Natural killer cell (primary cell): ENCODE measurements around the gene ARID2. TPM values are rescaled to one million over a fixed set of nuclear protein-coding genes. Genes with fewer than 3 reads are reported as not detected.

Source experiments
- ATAC-seq, 3 donors: fragments of 150-1000 bp in 2 of 3; fragments of 200-7000 bp in 1 of 3; cut with Tn5 transposase; 1 replicate in 1 of 3; 2 replicates in 2 of 3; pipeline ENCODE4 v1.10.0; 2021; ENCODE audit warnings: mild to moderate bottlenecking in 2 of 3, moderate library complexity in 2 of 3
- DNase-seq, 2 donors: peaks; one replicate each; pipeline versions ENCODE4 v3.0.0 to v3.0.0-alpha.2; 2013 to 2021; ENCODE audit warnings: mixed read lengths in 1 of 2
- H3K27ac ChIP-seq: one replicate; pipeline ENCODE4 v1.5.1; 2013; ENCODE audit warnings: mild to moderate bottlenecking, low read length
- H3K27me3 ChIP-seq: one replicate; pipeline ENCODE4 v1.6.1; 2013; ENCODE audit warnings: low read length; ENCODE audit not compliant: control insufficient read depth, insufficient read depth
- H3K36me3 ChIP-seq: one replicate; pipeline ENCODE4 v1.6.1; 2013; ENCODE audit warnings: low read length; ENCODE audit not compliant: control insufficient read depth, insufficient read depth
- H3K4me1 ChIP-seq: one replicate; pipeline ENCODE4 v1.6.1; 2013; ENCODE audit warnings: low read length; ENCODE audit not compliant: control insufficient read depth, insufficient read depth
- H3K4me3 ChIP-seq: one replicate; pipeline ENCODE4 v1.5.1; 2013; ENCODE audit warnings: low read length
- H3K9me3 ChIP-seq: one replicate; pipeline ENCODE4 v1.6.1; 2013; ENCODE audit warnings: low read length; ENCODE audit not compliant: control insufficient read depth, insufficient read depth
- H3K27ac Mint-ChIP-seq, 2 donors: one replicate each; pipeline ENCODE4 v1.8.0; 2022; ENCODE audit warnings: mild to moderate bottlenecking in 2 of 2, mixed read lengths in 2 of 2, moderate library complexity in 1 of 2
- H3K27me3 Mint-ChIP-seq, 2 donors: one replicate each; pipeline ENCODE4 v1.8.0; 2022; ENCODE audit warnings: low read depth in 2 of 2, mixed read lengths in 2 of 2
- H3K36me3 Mint-ChIP-seq: one replicate; pipeline ENCODE4 v1.8.0; 2022; ENCODE audit warnings: mixed read lengths
- H3K4me1 Mint-ChIP-seq, 2 donors: one replicate each; pipeline ENCODE4 v1.8.0; 2022; ENCODE audit warnings: mixed read lengths in 2 of 2
- H3K4me3 Mint-ChIP-seq: one replicate; pipeline ENCODE4 v1.8.0; 2022; ENCODE audit warnings: mild to moderate bottlenecking, moderate library complexity, mixed read lengths
- H3K9me3 Mint-ChIP-seq, 2 donors: one replicate each; pipeline ENCODE4 v1.8.0; 2022; ENCODE audit warnings: mixed read lengths in 2 of 2
- CTCF ChIP-seq: fragments of 200-600 bp; IDR thresholded peaks from one replicate; pipeline ENCODE4 v1.8.0; 2022; ENCODE audit warnings: antibody characterized with exemption
- WGBS: methylation state at CpG from one replicate; pipeline ENCODE4 v1.1.7; 2013; ENCODE audit warnings: missing lambda C conversion rate; ENCODE audit not compliant: insufficient coverage; 5-methylcytosine and 5-hydroxymethylcytosine counted together
- intact Hi-C: fragments of 100-400 bp; cut with micrococcal nuclease; formaldehyde crosslinking; loops from one replicate; pipeline ENCODE4 v1.14.2; 2022
- total RNA-seq, 4 donors: library from RNA; stranded (reverse); fragments of 120-200 nt in 1 of 4; gene quantifications; one replicate each; pipeline versions ENCODE4 v1.2.3 to v1.2.4, GENCODE V29; 2013 to 2022

The ARID2 gene
- total RNA-seq, 3 donors from 2014 or later (not counting 1 experiment from before 2014, with no cell fraction given): 75.2 to 95.7 (median 79.8) TPM

DNA sequence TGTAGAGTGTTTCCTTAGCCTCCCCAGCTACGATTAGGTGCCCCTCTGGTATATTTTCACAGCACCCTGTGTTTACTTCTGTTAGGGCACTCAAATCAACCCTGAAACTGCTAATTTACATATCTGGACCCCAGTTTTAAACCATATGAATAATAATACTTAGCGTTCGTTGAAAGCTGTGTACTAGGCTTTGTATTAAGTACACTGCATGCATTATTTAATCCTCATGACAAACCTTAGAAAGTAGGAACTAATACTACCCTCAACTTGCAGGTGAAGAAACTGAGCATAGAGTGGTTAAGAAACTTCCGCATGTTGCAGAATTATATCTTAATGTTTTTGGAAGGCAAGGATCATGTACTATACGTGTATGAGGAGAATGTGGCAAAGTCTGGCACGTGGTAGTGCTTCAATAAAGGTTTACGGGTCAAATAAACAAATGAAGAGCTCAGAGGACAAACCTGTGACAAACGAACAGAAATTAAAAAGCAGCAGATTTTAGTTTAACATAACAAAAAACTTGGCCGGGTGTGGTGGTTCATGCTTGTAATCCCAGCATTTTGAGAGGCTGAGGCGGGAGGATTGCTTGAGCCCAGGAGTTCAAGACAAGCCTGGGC, 22.2 kb upstream of the ARID2 start:
- intact Hi-C loops: no loop called here
- H3K9me3 Mint-ChIP-seq: no peaks in the 10 kb centered on the region
- no peaks in the 10 kb centered on the region for H3K36me3 ChIP-seq
- H3K9me3 ChIP-seq: no peaks in the 10 kb centered on the region
- DNase-seq: no peak
- H3K4me1 Mint-ChIP-seq: peaks cover 28 to 33% of the 10 kb centered on the region in 2 donors
- no peaks in the 10 kb centered on the region for H3K4me1 ChIP-seq
- H3K27ac ChIP-seq: no peak overlapping the region
- H3K4me3 ChIP-seq: no peak overlapping the region
- no peaks in the 10 kb centered on the region for H3K36me3 Mint-ChIP-seq
- no peaks in the 10 kb centered on the region for H3K27me3 ChIP-seq
- no peak for ATAC-seq
- no peak overlapping the region for H3K4me3 Mint-ChIP-seq
- no peak overlapping the region for H3K27ac Mint-ChIP-seq
- no peak for TF ChIP-seq CTCF
- no peaks in the 10 kb centered on the region for H3K27me3 Mint-ChIP-seq
- WGBS: 88% methylated on average over 8 of the region's 10 CpGs

DNA sequence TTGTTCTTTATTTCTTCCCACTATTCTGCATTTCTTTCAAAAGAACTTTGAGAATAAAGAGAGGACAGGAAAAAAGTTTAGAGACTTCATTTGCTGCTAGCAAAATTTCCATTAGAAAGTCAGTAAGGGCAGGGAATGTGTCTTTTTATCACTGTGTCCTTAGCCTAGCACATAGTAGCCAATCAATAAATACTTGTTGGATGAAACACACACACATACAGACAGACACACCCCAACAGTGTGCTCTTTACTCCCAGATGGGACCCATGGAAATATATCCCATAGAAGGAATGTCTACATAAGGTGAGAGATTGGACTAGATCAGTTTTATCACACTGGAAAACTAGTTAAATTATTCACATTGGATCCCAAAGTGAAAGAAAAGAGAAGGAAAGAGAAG, 21.1 kb upstream of the ARID2 start:
- H3K4me1 Mint-ChIP-seq: peaks cover 33 to 37% of the 10 kb centered on the region in 2 donors
- no peaks in the 10 kb centered on the region for H3K27me3 ChIP-seq
- no peaks in the 10 kb centered on the region for H3K4me1 ChIP-seq
- no peaks in the 10 kb centered on the region for H3K36me3 ChIP-seq
- TF ChIP-seq CTCF: no peak
- no peak overlapping the region for H3K27ac Mint-ChIP-seq
- no peaks in the 10 kb centered on the region for H3K9me3 Mint-ChIP-seq
- H3K4me3 Mint-ChIP-seq: no peak overlapping the region
- H3K36me3 Mint-ChIP-seq: no peaks in the 10 kb centered on the region
- no peaks in the 10 kb centered on the region for H3K9me3 ChIP-seq
- ATAC-seq (no peak), DNase-seq (no peak)
- H3K27ac ChIP-seq: no peak overlapping the region
- no peaks in the 10 kb centered on the region for H3K27me3 Mint-ChIP-seq
- intact Hi-C loops: no loop called here
- no peak overlapping the region for H3K4me3 ChIP-seq

GRCh38 chr12:45708901-45709300, 20.6 kb upstream of the ARID2 start:
- Mint-ChIP-seq H3K9me3 (no peaks in the 10 kb centered on the region), H3K27me3 (no peaks in the 10 kb centered on the region), H3K4me1 (peaks cover 39 to 43% of the 10 kb centered on the region in 2 donors), H3K36me3 (no peaks in the 10 kb centered on the region), H3K27ac (no peak overlapping the region), H3K4me3 (no peak overlapping the region)
- H3K27ac ChIP-seq: no peak overlapping the region
- no CpG with 5 or more reads among the region's 2 CpGs for WGBS
- DNase-seq (no peak), ATAC-seq (no peak)
- H3K36me3 ChIP-seq: no peaks in the 10 kb centered on the region
- no peak for TF ChIP-seq CTCF
- H3K27me3 ChIP-seq: no peaks in the 10 kb centered on the region
- no peak overlapping the region for H3K4me3 ChIP-seq
- no peaks in the 10 kb centered on the region for H3K9me3 ChIP-seq
- no peaks in the 10 kb centered on the region for H3K4me1 ChIP-seq
- intact Hi-C loops: no loop called here

- intact Hi-C loops: no loop called here
- H3K27me3 Mint-ChIP-seq: no peaks in the 10 kb centered on the region
- Histone ChIP-seq H3K4me1 (no peaks in the 10 kb centered on the region), H3K4me3 (no peak overlapping the region), H3K9me3 (no peaks in the 10 kb centered on the region), H3K27ac (no peak overlapping the region), H3K27me3 (no peaks in the 10 kb centered on the region), H3K36me3 (no peaks in the 10 kb centered on the region)
- DNase-seq (no peak), ATAC-seq (no peak)
- no peak for TF ChIP-seq CTCF
- no peaks in the 10 kb centered on the region for H3K36me3 Mint-ChIP-seq
- H3K4me3 Mint-ChIP-seq: no peak overlapping the region
- WGBS: 88% methylated on average over 4 of the region's 4 CpGs
- no peak overlapping the region for H3K27ac Mint-ChIP-seq
- H3K9me3 Mint-ChIP-seq: no peaks in the 10 kb centered on the region
- peaks cover 30 to 41% of the 10 kb centered on the region in 2 donors for H3K4me1 Mint-ChIP-seq
These were observed 17.2 kb upstream of the ARID2 start for GRCh38 chr12:45712319-45712718.
